GM12878 (cell line): ENCODE measurements around the gene NUDT16. TPM values are rescaled to one million over a fixed set of nuclear protein-coding genes. Genes with fewer than 3 reads are reported as not detected.

Experiments used
- ATAC-seq: fragments of 200-7000 bp; cut with Tn5 transposase; 3 replicates; pipeline ENCODE4 v1.9.1; 2020; ENCODE audit warnings: mild to moderate bottlenecking, moderate library complexity
- BruUV-seq: library from RNA; stranded (reverse); fragments of 400-500 nt; replicated peaks from 2 replicates; lab custom pipeline; 2021; lab: Mats Ljungman, UMichigan
- CTCF ChIA-PET: fragments of 300-600 bp; sonication (Branson Sonifier 250); formaldehyde crosslinking; extraction: SDS; loops from one replicate; lab custom pipeline; 2021; ENCODE audit warnings: inconsistent platforms; lab: Yijun Ruan, JAX
- POLR2A ChIA-PET: fragments of 350-600 bp; formaldehyde crosslinking; extraction: SDS; loops from one replicate; lab custom pipeline; 2021; ENCODE audit warnings: inconsistent platforms; lab: Charles Lee
- RAD21 ChIA-PET: fragments of 300-600 bp; sonication (Branson Sonifier 250); formaldehyde crosslinking; loops from one replicate; lab custom pipeline; 2023; ENCODE audit warnings: antibody characterized with exemption; ENCODE audit not compliant: unreplicated experiment; lab: Charles Lee
- SMC1A ChIA-PET: fragments of 300-600 bp; sonication (Branson Sonifier 250); formaldehyde crosslinking; loops from one replicate; lab custom pipeline; 2023; ENCODE audit not compliant: unreplicated experiment, uncharacterized antibody; lab: Charles Lee
- DNase-seq: peaks from one replicate; pipeline ENCODE4 v3.0.0-alpha.2; 2011; ENCODE audit warnings: low read depth, low spot score
- FAIRE-seq: peaks from 3 replicates; lab custom pipeline; 2011; peaks lifted over from hg19 to GRCh38; lab: Jason Lieb, UNC
- H2AFZ ChIP-seq: 2 replicates; pipeline ENCODE4 v1.6.0; 2011; ENCODE audit warnings: low read depth, low read length, control low read depth; ENCODE audit not compliant: control insufficient read depth
- H3K27ac ChIP-seq: 2 replicates; pipeline ENCODE4 v1.5.1; 2011; ENCODE audit warnings: control low read depth; ENCODE audit not compliant: control insufficient read depth, insufficient read depth
- H3K27me3 ChIP-seq, 2 experiments: replicated peaks in 1 of 2; 2 replicates each; pipeline versions ENCODE4 v1.6.0 to v1.6.1; 2011; ENCODE audit warnings: low read length in 1 of 2; ENCODE audit not compliant: control insufficient read depth in 2 of 2, insufficient read depth in 2 of 2
- H3K36me3 ChIP-seq, 2 experiments: 2 replicates each; pipeline ENCODE4 v1.5.1; 2011; ENCODE audit warnings: low read length in 1 of 2; ENCODE audit not compliant: control insufficient read depth in 2 of 2, insufficient read depth in 2 of 2
- H3K4me1 ChIP-seq: 2 replicates; pipeline ENCODE4 v1.6.1; 2011; ENCODE audit warnings: mild to moderate bottlenecking, low read length, moderate library complexity, mixed read lengths; ENCODE audit not compliant: control insufficient read depth, insufficient read depth
- H3K4me2 ChIP-seq: 2 replicates; pipeline ENCODE4 v1.6.0; 2011; ENCODE audit warnings: control low read depth; ENCODE audit not compliant: control insufficient read depth, insufficient read depth
- H3K4me3 ChIP-seq: fragments of 200-600 bp; sonication (generic); 2 replicates; pipeline ENCODE4 v1.5.1; 2016
- H3K79me2 ChIP-seq: 2 replicates; pipeline ENCODE4 v1.6.0; 2011; ENCODE audit warnings: low read length; ENCODE audit not compliant: control insufficient read depth, insufficient read depth
- H3K9ac ChIP-seq: 2 replicates; pipeline ENCODE4 v1.8.0; 2011; ENCODE audit warnings: low read length, control low read depth, mixed read lengths; ENCODE audit not compliant: control insufficient read depth, insufficient read depth
- H3K9me3 ChIP-seq: replicated peaks from 3 replicates; pipeline ENCODE4 v1.5.1; 2011; ENCODE audit warnings: mild to moderate bottlenecking, low read length; ENCODE audit not compliant: control insufficient read depth, insufficient read depth
- H4K20me1 ChIP-seq: 2 replicates; pipeline ENCODE4 v1.6.0; 2011; ENCODE audit not compliant: control insufficient read depth, insufficient read depth
- E2F8 ChIP-seq: fragments of 450-650 bp; IDR thresholded peaks from 2 replicates; pipeline ENCODE4 v1.6.1; 2018; ENCODE audit warnings: mild to moderate bottlenecking, low read depth, moderate library complexity; ENCODE audit not compliant: partially characterized antibody
- ELK1 ChIP-seq: IDR thresholded peaks from 2 replicates; pipeline ENCODE4 v1.6.1; 2012; ENCODE audit warnings: low read depth, low read length, improper control_type of control experiment
- IKZF1 ChIP-seq: fragments of 450-650 bp; conservative IDR thresholded peaks from 2 replicates; pipeline ENCODE4 v1.6.1; 2017; ENCODE audit warnings: antibody characterized with exemption, mild to moderate bottlenecking
- JUND ChIP-seq: IDR thresholded peaks from 2 replicates; pipeline ENCODE4 v1.6.1; 2012; ENCODE audit warnings: low read depth, mild to moderate bottlenecking, low read length, improper control_type of control experiment, moderate library complexity
- KLF5 ChIP-seq: fragments of 450-650 bp; IDR thresholded peaks from 2 replicates; pipeline ENCODE4 v1.6.1; 2014; ENCODE audit warnings: mild to moderate bottlenecking; ENCODE audit not compliant: partially characterized antibody
- NRF1 ChIP-seq: conservative IDR thresholded peaks from 2 replicates; pipeline ENCODE4 v1.6.1; 2011; ENCODE audit warnings: mild to moderate bottlenecking, low read depth, low read length, improper control_type of control experiment
- PAX5 ChIP-seq: IDR thresholded peaks from 2 replicates; pipeline ENCODE4 v1.6.1; 2011; ENCODE audit warnings: low read depth, low read length, borderline replicate concordance
- SMAD5 ChIP-seq: IDR thresholded peaks from 2 replicates; pipeline ENCODE4 v1.6.1; 2016; ENCODE audit warnings: antibody characterized with exemption, low read depth
- SMARCA5 ChIP-seq: fragments of 450-650 bp; IDR thresholded peaks from 2 replicates; pipeline ENCODE4 v1.6.1; 2017; ENCODE audit warnings: mild to moderate bottlenecking
- SRF ChIP-seq, 2 experiments: IDR thresholded peaks; 2 replicates each; pipeline ENCODE4 v1.6.1; 2011; ENCODE audit warnings: low read depth in 2 of 2, low read length in 2 of 2, mild to moderate bottlenecking in 1 of 2, moderate library complexity in 1 of 2
- ZNF207 ChIP-seq: fragments of 450-650 bp; IDR thresholded peaks from 2 replicates; pipeline ENCODE4 v1.6.1; 2014; ENCODE audit warnings: antibody characterized with exemption, mild to moderate bottlenecking, borderline replicate concordance
- WGBS: methylation state at CpG from one replicate; pipeline ENCODE4 v1.1.6; 2016; ENCODE audit warnings: low lambda C conversion rate; ENCODE audit not compliant: insufficient replicate concordance, insufficient coverage; ENCODE audit errors: missing lambda C conversion rate; 5-methylcytosine and 5-hydroxymethylcytosine counted together
- in situ Hi-C: fragments of 300-500 bp; cut with MboI; formaldehyde crosslinking; loops from 9 replicates; pipeline ENCODE4 v1.14.3; 2018; ENCODE audit warnings: mixed read lengths
- intact Hi-C: fragments of 100-400 bp; cut with micrococcal nuclease; formaldehyde crosslinking; loops from one replicate; pipeline ENCODE4 v1.14.2; 2022; ENCODE audit not compliant: unreplicated experiment
- polyA plus RNA-seq, 11 experiments: library from polyadenylated mRNA; depleted of rRNA in 4 of 11; unstranded in 6 of 11; stranded (reverse) in 5 of 11; fragments of >200 nt; fragmentation: Nextera tagmentation in 4 of 11; fragmentation: Illumina TruSeq in 1 of 11; extraction: Ambion mirVana in 4 of 11; extraction: Trizol in 1 of 11; gene quantifications; 1 replicate in 1 of 11; 2 replicates in 10 of 11; pipeline versions ENCODE4 v1.2.1 to v1.2.3, GENCODE V29; 2011 to 2016; ENCODE audit warnings: inconsistent platforms in 2 of 11, missing spikeins in 2 of 11, low read depth in 1 of 11
- total RNA-seq, 4 experiments: library from RNA; depleted of rRNA in 3 of 4; stranded (reverse); fragments of >200 nt in 3 of 4; fragmentation: Illumina TruSeq in 1 of 4; extraction: Trizol in 1 of 4; gene quantifications; 2 replicates each; pipeline versions ENCODE4 v1.2.1 to v1.2.3, GENCODE V29; 2013 to 2021
- TF ChIP-seq, protein P1 (sequence below): fragments of 450-650 bp; formaldehyde crosslinking; IDR thresholded peaks from 2 replicates; pipeline ENCODE4 v1.5.0; 2022; ENCODE audit warnings: mild to moderate bottlenecking, missing genetic modification characterization
- TF ChIP-seq, protein P2 (sequence below): fragments of 450-650 bp; IDR thresholded peaks from 2 replicates; pipeline ENCODE4 v1.6.1; 2016; ENCODE audit warnings: mild to moderate bottlenecking, moderate library complexity, borderline replicate concordance

The NUDT16 gene
- total and polyA plus RNA-seq, 10 of the 15 experiments (the other 5 are each of a cell fraction or from before 2014, with no cell fraction given) = 1.4 to 16.6 (median 10.4) TPM

- intact Hi-C loops (no loop called here), in situ Hi-C loops (no loop called here)
- no peaks in the 10 kb centered on the region for H3K9me3 ChIP-seq
- no peak overlapping the region for H3K9ac ChIP-seq
- FAIRE-seq (no peak), ATAC-seq (no peak), DNase-seq (no peak)
- RAD21 ChIA-PET = no interaction called here
- POLR2A ChIA-PET = no interaction called here
- no peak overlapping the region for H3K27ac ChIP-seq
- no peak overlapping the region for H2AFZ ChIP-seq
- H3K4me1 ChIP-seq = no peaks in the 10 kb centered on the region
- H3K79me2 ChIP-seq = no peaks in the 10 kb centered on the region
- no peak overlapping the region for H3K4me2 ChIP-seq
- H4K20me1 ChIP-seq = no peaks in the 10 kb centered on the region
- CTCF ChIA-PET = no interaction called here
- no peaks in the 10 kb centered on the region for H3K36me3 ChIP-seq
- BruUV-seq = no TSS peak
- SMC1A ChIA-PET = interaction anchor here (1.2 kb wide), 1 partner anchor 25 kb away, joined by 3 read pairs; no protein-coding TSS in a partner anchor
- no peak overlapping the region for H3K4me3 ChIP-seq
- no peaks in the 10 kb centered on the region for H3K27me3 ChIP-seq
- 0% methylated on average over 1 of the region's 1 CpG for WGBS
- TF ChIP-seq ELK1 (no peak), IKZF1 (no peak), SMARCA5 (no peak), PAX5 (no peak), ZNF207 (no peak), JUND (no peak), E2F8 (no peak), SRF (IDR thresholded peaks at IDR 0.05; ENCODE audit: low read depth in 2 of 2, low read length in 2 of 2) (no peak), NRF1 (no peak), KLF5 (no peak), SMAD5 (no peak)
- TF ChIP-seq, protein P1, sequence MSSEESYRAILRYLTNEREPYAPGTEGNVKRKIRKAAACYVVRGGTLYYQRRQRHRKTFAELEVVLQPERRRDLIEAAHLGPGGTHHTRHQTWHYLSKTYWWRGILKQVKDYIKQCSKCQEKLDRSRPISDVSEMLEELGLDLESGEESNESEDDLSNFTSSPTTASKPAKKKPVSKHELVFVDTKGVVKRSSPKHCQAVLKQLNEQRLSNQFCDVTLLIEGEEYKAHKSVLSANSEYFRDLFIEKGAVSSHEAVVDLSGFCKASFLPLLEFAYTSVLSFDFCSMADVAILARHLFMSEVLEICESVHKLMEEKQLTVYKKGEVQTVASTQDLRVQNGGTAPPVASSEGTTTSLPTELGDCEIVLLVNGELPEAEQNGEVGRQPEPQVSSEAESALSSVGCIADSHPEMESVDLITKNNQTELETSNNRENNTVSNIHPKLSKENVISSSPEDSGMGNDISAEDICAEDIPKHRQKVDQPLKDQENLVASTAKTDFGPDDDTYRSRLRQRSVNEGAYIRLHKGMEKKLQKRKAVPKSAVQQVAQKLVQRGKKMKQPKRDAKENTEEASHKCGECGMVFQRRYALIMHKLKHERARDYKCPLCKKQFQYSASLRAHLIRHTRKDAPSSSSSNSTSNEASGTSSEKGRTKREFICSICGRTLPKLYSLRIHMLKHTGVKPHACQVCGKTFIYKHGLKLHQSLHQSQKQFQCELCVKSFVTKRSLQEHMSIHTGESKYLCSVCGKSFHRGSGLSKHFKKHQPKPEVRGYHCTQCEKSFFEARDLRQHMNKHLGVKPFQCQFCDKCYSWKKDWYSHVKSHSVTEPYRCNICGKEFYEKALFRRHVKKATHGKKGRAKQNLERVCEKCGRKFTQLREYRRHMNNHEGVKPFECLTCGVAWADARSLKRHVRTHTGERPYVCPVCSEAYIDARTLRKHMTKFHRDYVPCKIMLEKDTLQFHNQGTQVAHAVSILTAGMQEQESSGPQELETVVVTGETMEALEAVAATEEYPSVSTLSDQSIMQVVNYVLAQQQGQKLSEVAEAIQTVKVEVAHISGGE = no peak
- TF ChIP-seq, protein P2, sequence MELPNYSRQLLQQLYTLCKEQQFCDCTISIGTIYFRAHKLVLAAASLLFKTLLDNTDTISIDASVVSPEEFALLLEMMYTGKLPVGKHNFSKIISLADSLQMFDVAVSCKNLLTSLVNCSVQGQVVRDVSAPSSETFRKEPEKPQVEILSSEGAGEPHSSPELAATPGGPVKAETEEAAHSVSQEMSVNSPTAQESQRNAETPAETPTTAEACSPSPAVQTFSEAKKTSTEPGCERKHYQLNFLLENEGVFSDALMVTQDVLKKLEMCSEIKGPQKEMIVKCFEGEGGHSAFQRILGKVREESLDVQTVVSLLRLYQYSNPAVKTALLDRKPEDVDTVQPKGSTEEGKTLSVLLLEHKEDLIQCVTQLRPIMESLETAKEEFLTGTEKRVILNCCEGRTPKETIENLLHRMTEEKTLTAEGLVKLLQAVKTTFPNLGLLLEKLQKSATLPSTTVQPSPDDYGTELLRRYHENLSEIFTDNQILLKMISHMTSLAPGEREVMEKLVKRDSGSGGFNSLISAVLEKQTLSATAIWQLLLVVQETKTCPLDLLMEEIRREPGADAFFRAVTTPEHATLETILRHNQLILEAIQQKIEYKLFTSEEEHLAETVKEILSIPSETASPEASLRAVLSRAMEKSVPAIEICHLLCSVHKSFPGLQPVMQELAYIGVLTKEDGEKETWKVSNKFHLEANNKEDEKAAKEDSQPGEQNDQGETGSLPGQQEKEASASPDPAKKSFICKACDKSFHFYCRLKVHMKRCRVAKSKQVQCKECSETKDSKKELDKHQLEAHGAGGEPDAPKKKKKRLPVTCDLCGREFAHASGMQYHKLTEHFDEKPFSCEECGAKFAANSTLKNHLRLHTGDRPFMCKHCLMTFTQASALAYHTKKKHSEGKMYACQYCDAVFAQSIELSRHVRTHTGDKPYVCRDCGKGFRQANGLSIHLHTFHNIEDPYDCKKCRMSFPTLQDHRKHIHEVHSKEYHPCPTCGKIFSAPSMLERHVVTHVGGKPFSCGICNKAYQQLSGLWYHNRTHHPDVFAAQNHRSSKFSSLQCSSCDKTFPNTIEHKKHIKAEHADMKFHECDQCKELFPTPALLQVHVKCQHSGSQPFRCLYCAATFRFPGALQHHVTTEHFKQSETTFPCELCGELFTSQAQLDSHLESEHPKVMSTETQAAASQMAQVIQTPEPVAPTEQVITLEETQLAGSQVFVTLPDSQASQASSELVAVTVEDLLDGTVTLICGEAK = no peak
These were observed 39.7 kb downstream of the NUDT16 start for GRCh38 chr3:131421301-131421700.
